Measurements from ENCODE around the gene CD200R1L. TPM values are rescaled to one million over a fixed set of nuclear protein-coding genes. Genes with fewer than 3 reads are reported as not detected.

Gene CD200R1L
- total and polyA plus RNA-seq, 2 experiments from 2014 or later = not detected

- TF ChIP-seq ZNF462 (CRISPR knock-in tag; IDR thresholded peaks at IDR 0.05) = no peak
Measured at GRCh38 chr3:112802338-112802737, 44.3 kb downstream of the CD200R1L start (continued).

GRCh38 chr3:112799946-112800345 is 46.7 kb downstream of the CD200R1L start:
- Histone ChIP-seq H3K4me2 (no peak overlapping the region), H3K4me1 (ENCODE audit: insufficient read depth) (no peaks in the 10 kb centered on the region), H3K36me3 (ENCODE audit: insufficient read depth) (no peaks in the 10 kb centered on the region), H3K27me3 (ENCODE audit: insufficient read depth) (no peaks in the 10 kb centered on the region), H3K9me2 (ENCODE audit: insufficient read depth) (0 out of 2 replicates have a peak, but pooled peaks cover 6% of the 10 kb centered on the region), H3K79me2 (replicated peaks; ENCODE audit: insufficient read depth) (no peaks in the 10 kb centered on the region), H3K27ac (ENCODE audit: low read depth) (no peak overlapping the region), H4K20me1 (replicated peaks; ENCODE audit: insufficient read depth) (no peaks in the 10 kb centered on the region), H3F3A (replicated peaks; ENCODE audit: low read depth) (no peaks in the 10 kb centered on the region), H3K4me3 (no peak overlapping the region), H2AFZ (no peak overlapping the region; the same call in 1 of the 2 replicates)
- Mint-ChIP-seq H3K27me3 (ENCODE audit: insufficient read depth, low read depth, poor library complexity) (no peaks in the 10 kb centered on the region), H3K4me3 (no peak overlapping the region), H3K36me3 (ENCODE audit: low read depth) (no peaks in the 10 kb centered on the region), H3K4me1 (no peaks in the 10 kb centered on the region), H3K27ac (no peak overlapping the region), H3K9me3 (no peaks in the 10 kb centered on the region)
- ATAC-seq (no peak), DNase-seq (ENCODE audit: low spot score) (no peak)
- TF ChIP-seq ZNF331 (CRISPR knock-in tag; IDR thresholded peaks at IDR 0.05; ENCODE audit: low read depth) = no peak
- no peak for TF ChIP-seq EZH2phosphoT487 (IDR thresholded peaks at IDR 0.05; ENCODE audit: unreplicated experiment)
- TF ChIP-seq, protein P1, sequence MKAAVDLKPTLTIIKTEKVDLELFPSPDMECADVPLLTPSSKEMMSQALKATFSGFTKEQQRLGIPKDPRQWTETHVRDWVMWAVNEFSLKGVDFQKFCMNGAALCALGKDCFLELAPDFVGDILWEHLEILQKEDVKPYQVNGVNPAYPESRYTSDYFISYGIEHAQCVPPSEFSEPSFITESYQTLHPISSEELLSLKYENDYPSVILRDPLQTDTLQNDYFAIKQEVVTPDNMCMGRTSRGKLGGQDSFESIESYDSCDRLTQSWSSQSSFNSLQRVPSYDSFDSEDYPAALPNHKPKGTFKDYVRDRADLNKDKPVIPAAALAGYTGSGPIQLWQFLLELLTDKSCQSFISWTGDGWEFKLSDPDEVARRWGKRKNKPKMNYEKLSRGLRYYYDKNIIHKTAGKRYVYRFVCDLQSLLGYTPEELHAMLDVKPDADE (IDR thresholded peaks at IDR 0.05) = no peak
- TF ChIP-seq NANOG (IDR thresholded peaks at IDR 0.05; ENCODE audit: borderline replicate concordance) = no peak
- no peak for TF ChIP-seq ZNF114 (CRISPR knock-in tag; IDR thresholded peaks at IDR 0.05)
- no peak for TF ChIP-seq CREB1 (CRISPR knock-in tag; IDR thresholded peaks at IDR 0.05; ENCODE audit: low read depth)
- no peak for TF ChIP-seq STAT1 (IDR thresholded peaks at IDR 0.05; ENCODE audit: unreplicated experiment)
- no peak for TF ChIP-seq JUNB (IDR thresholded peaks at IDR 0.05; ENCODE audit: unreplicated experiment)
- TF ChIP-seq, protein P2, sequence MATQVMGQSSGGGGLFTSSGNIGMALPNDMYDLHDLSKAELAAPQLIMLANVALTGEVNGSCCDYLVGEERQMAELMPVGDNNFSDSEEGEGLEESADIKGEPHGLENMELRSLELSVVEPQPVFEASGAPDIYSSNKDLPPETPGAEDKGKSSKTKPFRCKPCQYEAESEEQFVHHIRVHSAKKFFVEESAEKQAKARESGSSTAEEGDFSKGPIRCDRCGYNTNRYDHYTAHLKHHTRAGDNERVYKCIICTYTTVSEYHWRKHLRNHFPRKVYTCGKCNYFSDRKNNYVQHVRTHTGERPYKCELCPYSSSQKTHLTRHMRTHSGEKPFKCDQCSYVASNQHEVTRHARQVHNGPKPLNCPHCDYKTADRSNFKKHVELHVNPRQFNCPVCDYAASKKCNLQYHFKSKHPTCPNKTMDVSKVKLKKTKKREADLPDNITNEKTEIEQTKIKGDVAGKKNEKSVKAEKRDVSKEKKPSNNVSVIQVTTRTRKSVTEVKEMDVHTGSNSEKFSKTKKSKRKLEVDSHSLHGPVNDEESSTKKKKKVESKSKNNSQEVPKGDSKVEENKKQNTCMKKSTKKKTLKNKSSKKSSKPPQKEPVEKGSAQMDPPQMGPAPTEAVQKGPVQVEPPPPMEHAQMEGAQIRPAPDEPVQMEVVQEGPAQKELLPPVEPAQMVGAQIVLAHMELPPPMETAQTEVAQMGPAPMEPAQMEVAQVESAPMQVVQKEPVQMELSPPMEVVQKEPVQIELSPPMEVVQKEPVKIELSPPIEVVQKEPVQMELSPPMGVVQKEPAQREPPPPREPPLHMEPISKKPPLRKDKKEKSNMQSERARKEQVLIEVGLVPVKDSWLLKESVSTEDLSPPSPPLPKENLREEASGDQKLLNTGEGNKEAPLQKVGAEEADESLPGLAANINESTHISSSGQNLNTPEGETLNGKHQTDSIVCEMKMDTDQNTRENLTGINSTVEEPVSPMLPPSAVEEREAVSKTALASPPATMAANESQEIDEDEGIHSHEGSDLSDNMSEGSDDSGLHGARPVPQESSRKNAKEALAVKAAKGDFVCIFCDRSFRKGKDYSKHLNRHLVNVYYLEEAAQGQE (IDR thresholded peaks at IDR 0.05; ENCODE audit: unreplicated experiment) = no peak
- TF ChIP-seq POLR2AphosphoS5 (IDR thresholded peaks at IDR 0.05; ENCODE audit: low read depth) = no peak
- TF ChIP-seq, protein P3, sequence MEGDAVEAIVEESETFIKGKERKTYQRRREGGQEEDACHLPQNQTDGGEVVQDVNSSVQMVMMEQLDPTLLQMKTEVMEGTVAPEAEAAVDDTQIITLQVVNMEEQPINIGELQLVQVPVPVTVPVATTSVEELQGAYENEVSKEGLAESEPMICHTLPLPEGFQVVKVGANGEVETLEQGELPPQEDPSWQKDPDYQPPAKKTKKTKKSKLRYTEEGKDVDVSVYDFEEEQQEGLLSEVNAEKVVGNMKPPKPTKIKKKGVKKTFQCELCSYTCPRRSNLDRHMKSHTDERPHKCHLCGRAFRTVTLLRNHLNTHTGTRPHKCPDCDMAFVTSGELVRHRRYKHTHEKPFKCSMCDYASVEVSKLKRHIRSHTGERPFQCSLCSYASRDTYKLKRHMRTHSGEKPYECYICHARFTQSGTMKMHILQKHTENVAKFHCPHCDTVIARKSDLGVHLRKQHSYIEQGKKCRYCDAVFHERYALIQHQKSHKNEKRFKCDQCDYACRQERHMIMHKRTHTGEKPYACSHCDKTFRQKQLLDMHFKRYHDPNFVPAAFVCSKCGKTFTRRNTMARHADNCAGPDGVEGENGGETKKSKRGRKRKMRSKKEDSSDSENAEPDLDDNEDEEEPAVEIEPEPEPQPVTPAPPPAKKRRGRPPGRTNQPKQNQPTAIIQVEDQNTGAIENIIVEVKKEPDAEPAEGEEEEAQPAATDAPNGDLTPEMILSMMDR (conservative IDR thresholded peaks at IDR 0.05; ENCODE audit: low read depth in 2 of 2) = no peak
- TF ChIP-seq EZH2 (IDR thresholded peaks at IDR 0.05; ENCODE audit: low read depth, unreplicated experiment) = no peak
